Measurements from ENCODE around the gene PPP2R5A.
"Not testable (repeated sequence)": the region's sequence is repeated elsewhere in the genome, so short reads cannot be mapped to it uniquely, and the experiment has no call there.

Gene PPP2R5A

DNA sequence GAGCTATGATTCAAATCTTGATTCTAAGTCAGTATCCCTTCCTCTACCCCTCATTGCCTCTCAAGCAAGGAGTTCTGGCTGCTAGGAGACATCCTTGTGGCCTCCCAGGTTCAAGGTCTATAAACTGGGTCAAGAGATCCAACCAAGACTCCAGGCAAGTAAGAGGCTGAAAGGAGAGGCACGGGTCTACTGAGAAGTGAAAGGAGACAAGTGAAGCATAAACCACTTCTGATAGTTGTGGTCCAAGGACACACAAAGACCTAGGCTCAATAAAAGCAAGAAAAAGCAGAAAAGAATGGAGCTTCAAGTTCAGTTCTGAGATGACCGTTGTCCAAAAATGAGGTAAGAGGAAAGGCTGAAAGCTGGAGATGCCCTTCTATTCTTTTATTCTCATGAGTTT lies 17.8 kb upstream of the PPP2R5A start:
- DNase-seq (ENCODE audit: low spot score) = no peak

DNA sequence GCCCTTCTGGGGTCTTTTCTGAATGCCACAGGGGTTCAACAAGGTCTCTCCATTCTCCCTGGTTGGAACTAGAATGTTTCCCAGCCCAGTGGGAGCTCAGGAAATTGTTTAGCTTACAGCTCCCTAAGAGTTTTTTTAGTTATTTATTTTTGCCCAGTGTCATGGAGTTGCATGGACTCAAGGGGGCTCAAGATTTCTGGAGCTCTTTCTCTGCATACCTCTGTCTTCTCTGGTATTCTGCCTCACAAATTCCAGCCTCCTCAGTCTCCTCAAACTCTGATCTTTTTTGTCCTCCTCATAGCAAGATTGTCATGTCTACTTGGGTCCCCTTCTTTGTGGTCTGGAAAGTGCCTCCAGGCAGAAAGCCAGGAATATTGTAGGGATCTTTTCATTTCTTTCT lies 15.9 kb upstream of the PPP2R5A start:
- DNase-seq (ENCODE audit: low spot score) = no peak

- DNase-seq (ENCODE audit: low spot score) = no peak
Observed at GRCh38 chr1:212270564-212270963, 14.6 kb upstream of the PPP2R5A start.

GRCh38 chr1:212271234-212271633 lies 14.0 kb upstream of the PPP2R5A start:
- no peak for DNase-seq (ENCODE audit: low spot score)

DNA sequence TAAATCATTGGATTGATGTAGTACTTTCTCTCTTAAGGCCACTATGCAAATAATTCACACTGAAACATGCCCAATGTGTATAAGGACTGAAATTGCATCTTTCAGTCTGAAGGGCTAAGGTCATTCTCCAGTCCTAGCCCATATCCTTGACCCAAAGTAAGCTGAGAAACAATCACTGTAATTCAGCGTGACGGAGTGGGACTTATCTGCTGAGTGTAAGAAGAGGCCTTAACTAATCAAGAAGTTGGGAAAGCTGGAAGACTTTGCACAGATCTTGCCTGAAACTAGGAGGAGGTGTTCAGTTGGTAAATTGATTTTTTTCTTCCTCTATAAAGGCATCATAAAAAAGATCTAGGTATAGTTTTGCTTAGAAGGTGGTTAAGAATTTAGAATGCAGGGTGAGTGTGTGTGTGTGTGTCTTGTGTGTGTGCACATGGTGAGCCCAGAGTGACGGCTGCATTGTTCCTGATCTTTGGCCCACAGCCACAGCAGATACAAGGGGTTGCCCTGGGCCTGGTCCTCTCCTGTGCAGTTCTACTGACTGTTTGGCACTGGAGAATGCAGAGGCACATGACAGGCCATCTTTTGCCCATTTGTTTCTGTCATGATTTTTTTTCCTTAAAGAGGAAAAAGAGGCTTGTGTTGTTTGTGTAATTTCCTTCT lies 13.3 kb upstream of the PPP2R5A start:
- no peak for DNase-seq (ENCODE audit: low spot score)

- no peak for DNase-seq (ENCODE audit: low spot score)
Observed at GRCh38 chr1:212281590-212281989, 3.6 kb upstream of the PPP2R5A start.

GRCh38 chr1:212283741-212284140 lies 1.5 kb upstream of the PPP2R5A start:
- DNase-seq (ENCODE audit: low spot score) = no peak

- DNase-seq (ENCODE audit: low spot score) = no peak
Observed at GRCh38 chr1:212284332-212284743, 872 bp upstream of the PPP2R5A start.

GRCh38 chr1:212285685-212286555 lies 710 bp downstream of the PPP2R5A start:
- DNase-seq (ENCODE audit: low spot score) = peak; percentile 60

GRCh38 chr1:212286556-212287131 lies 1.4 kb downstream of the PPP2R5A start:
- DNase-seq (ENCODE audit: low spot score) = no peak

DNA sequence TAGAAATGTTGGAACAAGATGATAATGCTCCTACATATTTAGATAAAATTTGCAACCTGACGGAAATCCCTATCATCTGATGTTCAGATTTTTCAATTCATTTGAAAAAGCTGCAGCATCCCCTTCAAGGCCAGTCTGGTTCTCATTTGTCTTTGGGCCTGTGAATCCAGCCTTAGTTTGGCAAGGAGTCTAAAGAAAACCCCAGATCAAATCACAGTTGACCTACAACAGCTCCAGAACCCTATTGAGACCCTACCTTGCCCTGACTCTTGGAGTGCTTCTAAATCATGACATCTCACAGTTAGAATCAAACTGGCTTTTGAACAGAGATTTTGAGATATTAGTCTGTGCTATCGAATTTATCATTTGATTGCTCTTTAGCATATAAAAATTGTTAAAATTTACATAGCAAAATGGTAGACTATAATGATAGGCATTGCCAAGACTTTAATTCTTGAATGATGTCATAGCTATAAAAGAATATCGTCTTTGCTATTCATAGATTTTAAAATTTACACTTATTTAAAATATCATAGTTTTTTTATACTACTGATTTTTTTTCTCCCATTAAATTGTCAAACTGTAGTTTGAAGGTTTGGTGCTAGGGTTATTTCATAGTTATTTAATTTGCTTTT lies 2.2 kb downstream of the PPP2R5A start:
- DNase-seq (ENCODE audit: low spot score) = no peak

DNA sequence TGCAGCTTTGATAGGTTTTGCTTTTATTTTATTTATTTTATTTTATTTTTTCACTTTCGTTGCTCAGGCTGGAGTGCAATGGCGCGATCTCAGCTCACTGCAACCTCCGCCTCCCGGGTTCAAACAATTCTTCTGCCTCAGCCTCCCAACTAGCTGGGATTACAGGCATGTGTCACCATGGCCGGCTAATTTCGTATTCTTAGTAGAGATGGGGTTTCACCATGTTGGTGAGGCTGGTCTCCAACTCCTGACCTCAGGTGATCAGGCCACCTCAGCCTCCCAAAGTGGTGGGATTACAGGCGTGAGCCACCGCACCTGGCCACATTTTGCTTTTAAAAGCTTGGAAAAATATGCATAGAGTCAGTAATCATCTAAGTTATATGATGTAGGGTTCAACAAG lies 2.8 kb downstream of the PPP2R5A start:
- DNase-seq (ENCODE audit: low spot score) = not testable (repeated sequence)

DNA sequence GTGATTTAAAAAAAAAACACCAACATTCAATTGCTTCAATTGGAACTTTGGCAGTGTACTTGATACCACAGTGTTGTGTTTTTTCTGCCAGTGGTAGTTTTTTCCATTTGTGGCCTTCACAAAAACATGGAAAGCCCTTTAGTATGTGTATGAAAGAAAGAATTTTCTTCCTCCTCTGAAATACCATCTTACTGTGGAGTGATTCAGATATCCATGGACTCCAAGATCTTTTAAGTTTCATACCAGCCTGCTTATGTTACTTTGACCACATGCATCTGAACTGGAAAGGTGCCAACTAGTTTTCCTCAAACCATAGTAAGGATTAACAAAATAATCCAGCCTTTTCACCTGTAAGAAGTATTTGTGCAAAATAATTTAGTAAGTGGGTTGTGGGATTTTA lies 3.4 kb downstream of the PPP2R5A start:
- no peak for DNase-seq (ENCODE audit: low spot score)

- no peak for DNase-seq (ENCODE audit: low spot score)
Observed at GRCh38 chr1:212289262-212290077, 4.3 kb downstream of the PPP2R5A start.

DNA sequence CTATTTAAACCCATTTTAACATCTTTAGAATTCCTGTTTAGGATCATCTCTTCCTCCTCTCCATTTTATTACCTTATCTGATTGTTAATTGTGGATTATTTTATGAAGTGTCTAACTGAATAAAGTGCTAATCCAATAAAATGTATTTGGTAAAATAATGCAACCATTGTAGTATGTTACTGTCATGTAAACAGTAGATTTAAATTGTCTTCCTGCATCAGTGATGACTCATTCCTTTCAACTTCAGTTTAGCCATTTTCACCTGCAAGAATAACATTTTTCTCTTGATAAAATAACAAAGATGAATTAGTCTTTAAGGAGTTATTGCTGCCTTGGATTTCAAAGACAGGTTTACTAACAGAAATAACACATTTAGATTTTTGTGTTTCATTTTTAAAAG lies 5.4 kb downstream of the PPP2R5A start:
- DNase-seq (ENCODE audit: low spot score) = no peak

GRCh38 chr1:212291505-212292134 lies 6.4 kb downstream of the PPP2R5A start:
- peak; percentile 74 for DNase-seq (ENCODE audit: low spot score)

GRCh38 chr1:212292250-212293105 lies 7.3 kb downstream of the PPP2R5A start:
- no peak for DNase-seq (ENCODE audit: low spot score)

DNA sequence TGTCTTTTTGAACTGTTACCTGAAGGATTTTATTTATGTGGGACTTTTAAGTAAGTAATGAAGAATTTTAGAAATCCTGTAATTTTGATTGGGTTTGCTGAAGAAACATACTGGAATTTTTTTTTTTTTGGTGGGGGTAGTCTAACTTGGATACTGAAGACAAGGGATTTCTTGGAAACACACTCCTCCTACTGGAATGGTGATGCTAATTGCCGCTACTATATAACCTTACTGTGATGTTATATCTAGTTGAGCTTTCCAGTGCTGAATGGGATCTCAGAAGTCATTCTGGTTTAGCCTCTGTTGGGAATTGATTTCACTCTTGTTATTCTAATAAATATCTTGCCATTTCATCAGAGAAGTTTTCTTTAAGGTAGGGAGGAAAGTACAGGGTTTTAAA lies 8.4 kb downstream of the PPP2R5A start:
- no peak for DNase-seq (ENCODE audit: low spot score)

GRCh38 chr1:212294983-212295382 lies 9.8 kb downstream of the PPP2R5A start:
- no peak for DNase-seq (ENCODE audit: low spot score)

DNA sequence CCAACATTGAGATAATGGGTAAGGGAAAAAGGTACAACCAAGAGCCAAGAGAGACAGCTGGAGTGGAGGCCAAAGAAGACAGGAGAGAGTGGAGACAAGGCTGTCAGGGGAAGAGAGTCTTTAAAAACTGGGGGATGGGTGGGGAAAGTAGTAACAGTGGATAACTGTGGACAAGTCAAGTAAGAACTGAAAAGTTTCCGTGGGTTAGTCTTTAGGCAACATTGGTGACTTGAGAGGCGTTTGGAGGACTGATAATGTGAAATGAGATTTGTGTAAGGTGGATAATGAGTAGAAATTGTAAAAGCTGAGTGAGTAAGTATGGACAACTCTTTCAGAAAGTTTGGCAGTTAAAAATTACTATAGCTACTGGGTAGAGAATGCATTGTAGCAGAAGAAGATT lies 10.4 kb downstream of the PPP2R5A start:
- DNase-seq (ENCODE audit: low spot score) = no peak
